Measurements from ENCODE around the gene OR52N1. TPM values are rescaled to one million over a fixed set of nuclear protein-coding genes. Genes with fewer than 3 reads are reported as not detected.

The OR52N1 gene
- total and polyA plus RNA-seq, 2 of the 4 experiments (the other 2 are of a cell fraction), result not detected

DNA sequence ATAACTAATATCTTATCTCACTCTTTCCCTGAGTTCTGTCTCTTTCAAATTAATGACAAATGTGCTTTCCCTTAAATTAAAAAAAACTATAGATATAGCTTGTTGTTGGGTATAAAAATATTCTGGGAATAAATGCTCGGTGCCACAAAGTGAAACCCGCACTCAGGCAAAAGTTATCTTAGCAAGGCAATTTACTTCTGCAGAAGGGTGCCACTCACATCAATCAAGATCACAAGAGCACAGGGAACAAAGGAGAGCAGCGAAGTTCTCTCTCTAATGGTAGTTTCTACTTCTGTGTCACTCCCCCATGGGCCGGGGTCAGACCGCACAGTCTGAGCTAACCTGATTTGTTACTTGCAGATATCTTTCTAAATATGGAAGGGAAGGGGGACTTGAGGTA lies 12.9 kb upstream of the OR52N1 start:
- no peaks in the 10 kb centered on the region for H3K4me1 ChIP-seq (ENCODE audit: control insufficient read depth, insufficient read depth, low read length)
- intact Hi-C loops (cut with micrococcal nuclease), result loop anchor here (10.0 kb wide), 1 partner anchor 1619 kb away; no protein-coding TSS in a partner anchor
- H3K27ac ChIP-seq (ENCODE audit: insufficient read depth, low read length), result no peak overlapping the region
- H3K56ac ChIP-seq (ENCODE audit: extremely low read depth, insufficient read depth, low read length), result no peak overlapping the region
- no peaks in the 10 kb centered on the region for H4K20me1 ChIP-seq (ENCODE audit: insufficient read depth, low read length)
- H3K4me3 ChIP-seq (ENCODE audit: insufficient read depth, low read depth, low read length), result no peak overlapping the region
- no peak overlapping the region for H2BK20ac ChIP-seq (ENCODE audit: low read depth, low read length)
- no peak overlapping the region for H2AK9ac ChIP-seq (replicated peaks; ENCODE audit: low read depth, low read length, poor library complexity)
- dilution Hi-C loops (cut with HindIII; ENCODE audit: low sequenced_read_pairs, unreplicated experiment), result no loop called here
- H3K23ac ChIP-seq (ENCODE audit: low read depth, low read length), result no peak overlapping the region
- H4K8ac ChIP-seq (ENCODE audit: low read depth in 2 of 2, low read length in 2 of 2), result no peak overlapping the region
- H3K18ac ChIP-seq (ENCODE audit: low read depth, low read length), result no peak overlapping the region
- WGBS, 2 experiments (ENCODE audit: extremely low coverage in 2 of 2, insufficient read length in 1 of 2), result no CpG with 5 or more reads among the region's 5 CpGs
- ATAC-seq (ENCODE audit: low read depth), result no peak
- no peak overlapping the region for H2BK5ac ChIP-seq (ENCODE audit: low read depth, low read length, poor library complexity, severe bottlenecking)
- H2AK5ac ChIP-seq (ENCODE audit: low read depth, low read length), result no peak overlapping the region
- no peaks in the 10 kb centered on the region for H3K36me3 ChIP-seq (ENCODE audit: control insufficient read depth, insufficient read depth, low read length)
- peaks cover 5% of the 10 kb centered on the region for H3K27me3 ChIP-seq (ENCODE audit: control insufficient read depth, insufficient read depth, low read length)
- H2BK15ac ChIP-seq (ENCODE audit: low read depth, low read length), result no peak overlapping the region
- no peaks in the 10 kb centered on the region for H3K9me1 ChIP-seq (ENCODE audit: insufficient read depth, low read length)
- no peak for DNase-seq
- H4K5ac ChIP-seq (ENCODE audit: low read depth, low read length), result no peak overlapping the region
- TF ChIP-seq MAZ (IDR thresholded peaks at IDR 0.05; ENCODE audit: borderline replicate concordance, low read depth, low read length) (no peak), MXI1 (IDR thresholded peaks at IDR 0.05; ENCODE audit: borderline replicate concordance, low read depth, low read length) (no peak), SMC3 (IDR thresholded peaks at IDR 0.05; ENCODE audit: low read depth, low read length) (no peak), CHD1 (IDR thresholded peaks at IDR 0.05; ENCODE audit: low read depth, low read length) (no peak), RCOR1 (IDR thresholded peaks at IDR 0.05; ENCODE audit: insufficient replicate concordance, low read length) (no peak), MAFK (IDR thresholded peaks at IDR 0.05; ENCODE audit: low read depth, low read length) (no peak), CEBPB (IDR thresholded peaks at IDR 0.05; ENCODE audit: low read depth, low read length) (no peak), RAD21 (IDR thresholded peaks at IDR 0.05; ENCODE audit: low read length) (no peak)
- TF ChIP-seq, protein P1, sequence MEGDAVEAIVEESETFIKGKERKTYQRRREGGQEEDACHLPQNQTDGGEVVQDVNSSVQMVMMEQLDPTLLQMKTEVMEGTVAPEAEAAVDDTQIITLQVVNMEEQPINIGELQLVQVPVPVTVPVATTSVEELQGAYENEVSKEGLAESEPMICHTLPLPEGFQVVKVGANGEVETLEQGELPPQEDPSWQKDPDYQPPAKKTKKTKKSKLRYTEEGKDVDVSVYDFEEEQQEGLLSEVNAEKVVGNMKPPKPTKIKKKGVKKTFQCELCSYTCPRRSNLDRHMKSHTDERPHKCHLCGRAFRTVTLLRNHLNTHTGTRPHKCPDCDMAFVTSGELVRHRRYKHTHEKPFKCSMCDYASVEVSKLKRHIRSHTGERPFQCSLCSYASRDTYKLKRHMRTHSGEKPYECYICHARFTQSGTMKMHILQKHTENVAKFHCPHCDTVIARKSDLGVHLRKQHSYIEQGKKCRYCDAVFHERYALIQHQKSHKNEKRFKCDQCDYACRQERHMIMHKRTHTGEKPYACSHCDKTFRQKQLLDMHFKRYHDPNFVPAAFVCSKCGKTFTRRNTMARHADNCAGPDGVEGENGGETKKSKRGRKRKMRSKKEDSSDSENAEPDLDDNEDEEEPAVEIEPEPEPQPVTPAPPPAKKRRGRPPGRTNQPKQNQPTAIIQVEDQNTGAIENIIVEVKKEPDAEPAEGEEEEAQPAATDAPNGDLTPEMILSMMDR (conservative IDR thresholded peaks at IDR 0.05; ENCODE audit: low read depth, low read length), result no peak
- POLR2A ChIA-PET (ENCODE audit: unreplicated experiment), result no interaction called here
- no TSS peak for BruUV-seq (replicated peaks)
- H2AFZ ChIP-seq (replicated peaks; ENCODE audit: low read length, poor library complexity), result no peak overlapping the region
- CTCF ChIA-PET, result no interaction called here
- H3K14ac ChIP-seq (replicated peaks; ENCODE audit: low read depth, low read length), result no peak overlapping the region
- H3K4ac ChIP-seq (ENCODE audit: low read depth, low read length), result no peak overlapping the region
- H3K79me1 ChIP-seq (ENCODE audit: low read depth in 1 of 2, low read length in 2 of 2), result no peaks in the 10 kb centered on the region
- no peaks in the 10 kb centered on the region for H3K9me3 ChIP-seq (ENCODE audit: control insufficient read depth, insufficient read depth, low read length)
- H2BK120ac ChIP-seq (ENCODE audit: low read depth, low read length), result no peak overlapping the region
- no peak overlapping the region for H3K9ac ChIP-seq (ENCODE audit: low read depth, low read length)
- H4K91ac ChIP-seq (ENCODE audit: insufficient read depth, low read depth, low read length), result no peak overlapping the region
- H3K4me2 ChIP-seq (ENCODE audit: low read depth, low read length), result no peak overlapping the region
- in situ Hi-C loops (cut with MboI; ENCODE audit: low sequenced_read_pairs), result loop anchor here (5.0 kb wide), 1 partner anchor 327 kb away; no protein-coding TSS in a partner anchor
